ENCODE results near the gene BCAR1.

GRCh38 chr16:75198135-75198600 is 53.3 kb downstream of the BCAR1 start:
- TF ChIP-seq CTCF (IDR thresholded peaks at IDR 0.05) = no peak
- TF ChIP-seq EP300 (IDR thresholded peaks at IDR 0.05) = no peak

Measured in suprapubic skin (tissue), 3 donors.